GM12878 (cell line): ENCODE results near the gene BPI.
"Not testable (repeated sequence)": the region's sequence is repeated elsewhere in the genome, so short reads cannot be mapped to it uniquely, and the experiment has no call there.

Source experiments
- CTCF ChIP-seq, 3 experiments: IDR thresholded peaks in 2 of 3; conservative IDR thresholded peaks in 1 of 3; 2 replicates each; pipeline ENCODE4 v1.5.1; 2011; ENCODE audit warnings: low read depth in 3 of 3, low read length in 3 of 3, mild to moderate bottlenecking in 3 of 3, control low read depth in 2 of 3, moderate library complexity in 2 of 3, inconsistent platforms in 1 of 3, mixed read lengths in 1 of 3; ENCODE audit not compliant: control insufficient read depth in 2 of 3, insufficient read depth in 1 of 3; ENCODE audit errors: extremely low read depth in 1 of 3
- EP300 ChIP-seq, 2 experiments: fragments of 150-350 bp in 1 of 2; IDR thresholded peaks; 2 replicates each; pipeline ENCODE4 v1.6.1; 2011 to 2012; ENCODE audit warnings: low read depth in 2 of 2, low read length in 2 of 2, borderline replicate concordance in 1 of 2, improper control_type of control experiment in 1 of 2, inconsistent platforms in 1 of 2; ENCODE audit not compliant: control insufficient read depth in 1 of 2
- MEF2B ChIP-seq: fragments of 450-650 bp; IDR thresholded peaks from 2 replicates; pipeline ENCODE4 v1.6.1; 2018; ENCODE audit warnings: mild to moderate bottlenecking, moderate library complexity; ENCODE audit not compliant: partially characterized antibody, poor library complexity, severe bottlenecking
- RAD51 ChIP-seq: fragments of 450-650 bp; IDR thresholded peaks from 2 replicates; pipeline ENCODE4 v1.6.1; 2016; ENCODE audit warnings: moderate library complexity, mild to moderate bottlenecking, inconsistent platforms
- SMC3 ChIP-seq: IDR thresholded peaks from 2 replicates; pipeline ENCODE4 v1.6.1; 2011; ENCODE audit warnings: low read length, improper control_type of control experiment, borderline replicate concordance

- not testable (repeated sequence) for TF ChIP-seq SMC3; CTCF (IDR thresholded peaks at IDR 0.05 in 2 of 3, conservative IDR thresholded peaks at IDR 0.05 in 1 of 3; ENCODE audit: control insufficient read depth in 2 of 3, extremely low read depth in 1 of 3, insufficient read depth in 1 of 3, low read depth in 3 of 3, low read length in 3 of 3); RAD51; MEF2B; EP300 (IDR thresholded peaks at IDR 0.05; ENCODE audit: borderline replicate concordance in 1 of 2, control insufficient read depth in 1 of 2, low read depth in 2 of 2, low read length in 2 of 2)
Observed at GRCh38 chr20:38339521-38339896, 35.6 kb downstream of the BPI start.
